Measurements from ENCODE around the gene FAM53B. TPM values are rescaled to one million over a fixed set of nuclear protein-coding genes. Genes with fewer than 3 reads are reported as not detected.

The FAM53B gene
- total and polyA plus RNA-seq, 4 experiments from 2014 or later: 7.3 to 60.7 (median 49.9) TPM

DNA sequence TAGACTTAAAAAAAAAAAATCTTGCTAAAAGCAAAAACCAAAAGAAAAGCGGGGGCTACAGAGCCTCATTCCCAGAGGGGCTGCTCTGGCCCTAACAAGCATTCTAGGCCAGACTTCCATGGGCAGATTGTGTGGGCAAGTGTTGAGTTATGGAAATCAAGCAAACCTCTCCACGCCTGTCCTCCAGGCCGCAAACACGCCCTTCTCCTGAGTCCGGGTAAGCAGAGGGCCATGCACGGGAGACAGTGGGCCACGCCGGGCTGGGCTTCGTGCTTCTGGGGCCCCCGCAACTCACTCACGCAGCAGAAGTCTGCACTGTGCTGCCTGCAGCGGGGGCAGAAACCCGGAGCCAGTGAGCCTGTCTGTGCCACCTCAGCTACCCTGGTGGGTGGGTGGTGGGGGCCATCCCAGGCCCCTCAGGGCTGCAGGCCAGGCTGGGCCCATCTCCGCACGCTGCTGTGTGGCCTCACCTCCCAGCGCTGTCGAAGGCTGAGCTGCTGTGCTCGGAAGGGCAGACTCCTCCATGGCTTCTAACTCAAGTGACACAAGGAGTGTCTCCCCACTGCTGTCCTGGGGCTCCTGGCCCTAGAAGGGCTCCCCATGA lies 125.6 kb downstream of the FAM53B start:
- H3K36me3 Mint-ChIP-seq: peaks cover 12 to 27% of the 10 kb centered on the region in 2 donors
- Histone ChIP-seq H3K27ac (ENCODE audit: low read depth, low read length) (peak overlapping the region; percentile 46), H3K9me3 (ENCODE audit: control insufficient read depth in 1 of 2, low read length in 2 of 2) (no peaks in the 10 kb centered on the region), H3K4me3 (ENCODE audit: low read length in 2 of 2) (no peak overlapping the region), H3K4me1 (ENCODE audit: insufficient read depth, low read length) (peaks cover 26% of the 10 kb centered on the region), H3K36me3 (ENCODE audit: insufficient read depth, low read length) (peaks cover 9% of the 10 kb centered on the region), H3K27me3 (ENCODE audit: insufficient read depth, low read length) (no peaks in the 10 kb centered on the region)
- ChIA-PET POLR2A (ENCODE audit: partially characterized antibody) (interaction anchor here (0.8 to 1.5 kb wide), 7 partner anchors 29 to 124 kb away, joined by 3 to 6 read pairs (median 3); no protein-coding TSS in a partner anchor), CTCF (ENCODE audit: partially characterized antibody) (interaction anchor here (1.1 to 4.2 kb wide), 2 partner anchors 78 to 122 kb away, joined by 3 to 33 read pairs; no protein-coding TSS in a partner anchor)
- H3K9me3 Mint-ChIP-seq: peaks cover 0 to 2% (median 0%) of the 10 kb centered on the region in 8 donors
- peak overlapping the region in 6 of 7 donors; percentile 75 to 89 (median 83) for H3K27ac Mint-ChIP-seq
- intact Hi-C loops (cut with micrococcal nuclease): no loop called here
- H3K27me3 Mint-ChIP-seq: no peaks in the 10 kb centered on the region
- peaks cover 18 to 54% (median 32%) of the 10 kb centered on the region in 4 donors for H3K4me1 Mint-ChIP-seq
- DNase-seq: peak in 1 of 5 donors; percentile 36
- peak overlapping the region in 3 of 8 donors; percentile 21 to 65 (median 34) for H3K4me3 Mint-ChIP-seq

DNA sequence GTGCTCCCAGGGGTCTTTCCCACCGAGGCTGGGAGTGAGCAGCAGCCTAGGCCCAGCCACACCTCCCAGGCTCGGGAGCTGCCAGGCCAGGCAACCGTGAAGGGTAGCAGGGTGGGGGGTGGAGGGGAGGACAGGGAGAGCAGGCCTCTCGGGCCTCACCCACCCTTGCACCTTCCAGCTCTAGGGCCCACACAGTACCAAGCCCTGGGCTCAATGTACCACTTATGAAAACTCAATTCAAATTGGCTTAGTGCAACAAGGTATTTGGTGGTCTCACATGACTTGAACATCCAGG lies 127.4 kb downstream of the FAM53B start:
- POLR2A ChIA-PET (ENCODE audit: partially characterized antibody): interaction anchor here (1.0 to 1.5 kb wide), 2 partner anchors 12 to 102 kb away, joined by 3 to 4 read pairs; no protein-coding TSS in a partner anchor
- Histone ChIP-seq H3K27ac (ENCODE audit: low read depth, low read length) (no peak overlapping the region), H3K36me3 (ENCODE audit: insufficient read depth, low read length) (no peaks in the 10 kb centered on the region), H3K27me3 (ENCODE audit: insufficient read depth, low read length) (no peaks in the 10 kb centered on the region), H3K4me3 (ENCODE audit: low read length in 2 of 2) (no peak overlapping the region), H3K4me1 (ENCODE audit: insufficient read depth, low read length) (peaks cover 44% of the 10 kb centered on the region), H3K9me3 (ENCODE audit: control insufficient read depth in 1 of 2, low read length in 2 of 2) (no peaks in the 10 kb centered on the region)
- no peak for DNase-seq
- intact Hi-C loops (cut with micrococcal nuclease): no loop called here
- Mint-ChIP-seq H3K4me3 (no peak overlapping the region), H3K36me3 (peaks cover 12 to 24% of the 10 kb centered on the region in 2 donors), H3K9me3 (no peaks in the 10 kb centered on the region), H3K27ac (peak overlapping the region in 2 of 7 donors; percentile 50 to 84), H3K27me3 (no peaks in the 10 kb centered on the region), H3K4me1 (peaks cover 22 to 66% (median 43%) of the 10 kb centered on the region in 4 donors)
- CTCF ChIA-PET (ENCODE audit: partially characterized antibody): interaction anchor here (0.9 to 1.7 kb wide), 3 partner anchors 10 to 129 kb away, joined by 3 to 5 read pairs (median 3); no protein-coding TSS in a partner anchor

DNA sequence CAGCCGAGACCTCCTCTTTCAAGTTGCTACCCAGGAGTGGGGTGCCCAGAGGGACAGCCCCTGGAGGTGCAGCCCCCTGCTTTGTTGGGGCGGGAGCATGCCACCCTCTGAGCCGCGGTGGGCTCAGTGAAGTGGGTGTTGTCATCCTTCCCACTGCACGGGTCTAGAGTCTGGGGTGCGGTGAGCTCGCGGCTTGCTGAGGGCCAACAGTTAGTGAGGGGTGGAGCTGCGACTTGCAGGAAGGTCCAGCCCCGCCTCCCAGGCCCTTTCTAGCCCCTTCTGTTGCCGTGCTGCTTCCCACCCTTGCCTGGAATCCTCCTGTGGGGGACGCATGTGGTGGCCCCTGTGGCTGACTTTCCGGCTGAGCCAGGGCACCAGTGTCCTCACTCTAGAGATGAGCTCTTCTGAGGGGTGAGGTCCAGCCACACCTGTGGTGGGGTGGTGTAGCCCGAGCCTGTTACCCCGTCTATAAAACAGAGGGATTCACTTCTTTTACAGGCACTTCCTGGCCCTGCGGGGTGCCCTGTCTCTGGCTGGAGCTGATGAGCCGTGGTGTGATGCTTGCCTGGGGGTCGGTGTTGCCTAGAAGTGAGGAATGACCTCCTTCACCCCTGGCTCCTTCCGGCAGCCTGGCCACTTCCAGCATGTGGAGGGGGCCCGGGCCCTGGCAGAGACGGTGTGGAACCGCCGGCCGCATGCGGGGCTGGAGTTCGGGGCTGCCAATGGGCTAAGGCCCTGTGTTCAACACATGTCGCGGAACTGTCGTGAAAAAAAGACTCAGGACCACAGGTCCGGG lies 127.9 kb downstream of the FAM53B start:
- no peak overlapping the region for H3K4me3 ChIP-seq (ENCODE audit: low read length in 2 of 2)
- no peak for DNase-seq
- intact Hi-C loops (cut with micrococcal nuclease): no loop called here
- no peaks in the 10 kb centered on the region for H3K27me3 Mint-ChIP-seq
- no peaks in the 10 kb centered on the region for H3K9me3 Mint-ChIP-seq
- peaks cover 24 to 69% (median 44%) of the 10 kb centered on the region in 4 donors for H3K4me1 Mint-ChIP-seq
- H3K27ac ChIP-seq (ENCODE audit: low read depth, low read length): no peak overlapping the region
- peak overlapping the region in 1 of 8 donors; percentile 20 for H3K4me3 Mint-ChIP-seq
- no peaks in the 10 kb centered on the region for H3K9me3 ChIP-seq (ENCODE audit: control insufficient read depth in 1 of 2, low read length in 2 of 2)
- peaks cover 49% of the 10 kb centered on the region for H3K4me1 ChIP-seq (ENCODE audit: insufficient read depth, low read length)
- H3K36me3 ChIP-seq (ENCODE audit: insufficient read depth, low read length): no peaks in the 10 kb centered on the region
- peaks cover 9 to 21% of the 10 kb centered on the region in 2 donors for H3K36me3 Mint-ChIP-seq
- H3K27ac Mint-ChIP-seq: peak overlapping the region in 5 of 7 donors; percentile 17 to 84 (median 48)
- H3K27me3 ChIP-seq (ENCODE audit: insufficient read depth, low read length): no peaks in the 10 kb centered on the region
- CTCF ChIA-PET (ENCODE audit: partially characterized antibody): interaction anchor here (1.0 to 1.7 kb wide), 4 partner anchors 63 to 132 kb away, joined by 3 to 5 read pairs (median 3); no protein-coding TSS in a partner anchor
- POLR2A ChIA-PET (ENCODE audit: partially characterized antibody): interaction anchor here (0.6 to 1.0 kb wide), 2 partner anchors 10 to 12 kb away, joined by 3 to 4 read pairs; no protein-coding TSS in a partner anchor

DNA sequence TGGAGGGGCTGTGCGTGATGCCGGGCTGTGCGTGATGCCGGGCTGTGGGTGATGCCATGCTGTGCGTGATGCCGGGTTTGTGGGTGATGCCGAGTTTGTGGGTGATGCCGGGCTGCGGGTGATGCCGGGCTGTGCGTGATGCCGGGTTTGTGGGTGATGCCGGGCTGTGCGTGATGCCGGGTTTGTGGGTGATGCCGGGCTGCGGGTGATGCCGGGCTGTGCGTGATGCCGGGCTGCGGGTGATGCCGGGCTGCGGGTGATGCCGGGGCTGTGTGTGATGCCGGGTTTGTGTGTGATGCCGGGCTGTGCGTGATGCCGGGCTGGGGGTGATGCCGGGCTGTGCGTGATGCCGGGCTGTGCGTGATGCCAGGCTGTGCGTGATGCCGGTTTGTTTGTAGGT lies 128.9 kb downstream of the FAM53B start:
- no peak for DNase-seq
- Mint-ChIP-seq H3K4me1 (peaks cover 22 to 69% (median 43%) of the 10 kb centered on the region in 4 donors), H3K4me3 (peak overlapping the region in 1 of 8 donors; percentile 46), H3K27ac (peak overlapping the region in 6 of 7 donors; percentile 30 to 77 (median 68)), H3K9me3 (no peaks in the 10 kb centered on the region), H3K27me3 (no peaks in the 10 kb centered on the region), H3K36me3 (peaks cover 9 to 19% of the 10 kb centered on the region in 2 donors)
- ChIA-PET POLR2A (ENCODE audit: partially characterized antibody) (no interaction called here), CTCF (ENCODE audit: partially characterized antibody) (interaction anchor here (1.0 to 1.7 kb wide), 4 partner anchors 11 to 133 kb away, joined by 3 to 5 read pairs (median 3); no protein-coding TSS in a partner anchor)
- peaks cover 55% of the 10 kb centered on the region for H3K4me1 ChIP-seq (ENCODE audit: insufficient read depth, low read length)
- intact Hi-C loops (cut with micrococcal nuclease): no loop called here
- H3K4me3 ChIP-seq (ENCODE audit: low read length in 2 of 2): no peak overlapping the region
- no peak overlapping the region for H3K27ac ChIP-seq (ENCODE audit: low read depth, low read length)
- H3K27me3 ChIP-seq (ENCODE audit: insufficient read depth, low read length): no peaks in the 10 kb centered on the region
- no peaks in the 10 kb centered on the region for H3K36me3 ChIP-seq (ENCODE audit: insufficient read depth, low read length)
- H3K9me3 ChIP-seq (ENCODE audit: control insufficient read depth in 1 of 2, low read length in 2 of 2): no peaks in the 10 kb centered on the region

DNA sequence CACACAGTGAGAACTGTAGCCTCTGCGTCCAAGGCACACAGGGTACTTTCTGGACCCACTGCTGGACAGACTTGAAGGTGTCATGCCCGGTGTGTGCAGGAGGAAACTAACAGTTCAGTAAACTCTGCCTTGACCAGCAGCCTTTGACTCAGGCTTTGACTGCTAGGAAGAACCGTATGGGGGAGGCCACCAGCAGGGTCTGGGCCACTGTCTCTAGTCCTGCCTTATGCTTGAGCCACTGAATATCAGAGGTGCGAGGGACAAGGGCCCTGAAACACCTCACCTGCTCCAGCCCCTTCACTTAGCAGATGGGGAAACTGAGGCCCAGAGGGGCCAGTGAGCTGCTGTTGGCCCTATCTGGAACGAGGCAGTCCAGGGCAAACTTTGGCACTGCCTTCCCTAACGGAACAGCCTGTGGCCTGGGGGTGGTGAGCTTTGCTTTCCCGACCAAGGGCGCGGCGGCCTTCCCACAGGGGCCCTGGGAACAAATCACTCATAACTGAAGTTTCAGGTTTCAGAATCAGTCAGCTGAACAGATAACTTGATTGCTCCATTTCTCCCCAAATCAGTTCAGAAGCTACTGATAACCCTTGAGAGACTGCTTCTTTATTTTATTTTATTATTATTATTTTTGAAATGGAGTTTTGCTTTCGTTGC lies 130.0 kb downstream of the FAM53B start:
- no peaks in the 10 kb centered on the region for H3K27me3 Mint-ChIP-seq
- Histone ChIP-seq H3K4me3 (ENCODE audit: low read length in 2 of 2) (no peak overlapping the region), H3K36me3 (ENCODE audit: insufficient read depth, low read length) (no peaks in the 10 kb centered on the region), H3K4me1 (ENCODE audit: insufficient read depth, low read length) (peaks cover 45% of the 10 kb centered on the region), H3K27ac (ENCODE audit: low read depth, low read length) (no peak overlapping the region), H3K27me3 (ENCODE audit: insufficient read depth, low read length) (no peaks in the 10 kb centered on the region), H3K9me3 (ENCODE audit: control insufficient read depth in 1 of 2, low read length in 2 of 2) (no peaks in the 10 kb centered on the region)
- H3K4me1 Mint-ChIP-seq: peaks cover 21 to 65% (median 41%) of the 10 kb centered on the region in 4 donors
- peaks cover 9 to 16% of the 10 kb centered on the region in 2 donors for H3K36me3 Mint-ChIP-seq
- intact Hi-C loops (cut with micrococcal nuclease): no loop called here
- POLR2A ChIA-PET (ENCODE audit: partially characterized antibody): interaction anchor here (0.6 to 1.4 kb wide), 8 partner anchors 13 to 127 kb away, joined by 3 to 4 read pairs (median 3); no protein-coding TSS in a partner anchor
- peak overlapping the region; percentile 35 to 91 (median 77) for H3K27ac Mint-ChIP-seq
- CTCF ChIA-PET (ENCODE audit: partially characterized antibody): interaction anchor here (1.2 to 4.1 kb wide), 3 partner anchors 12 to 128 kb away, joined by 3 to 30 read pairs (median 7); no protein-coding TSS in a partner anchor
- DNase-seq: no peak
- H3K9me3 Mint-ChIP-seq: peaks cover 0 to 2% (median 0%) of the 10 kb centered on the region in 8 donors
- H3K4me3 Mint-ChIP-seq: peak overlapping the region in 1 of 8 donors; percentile 40

DNA sequence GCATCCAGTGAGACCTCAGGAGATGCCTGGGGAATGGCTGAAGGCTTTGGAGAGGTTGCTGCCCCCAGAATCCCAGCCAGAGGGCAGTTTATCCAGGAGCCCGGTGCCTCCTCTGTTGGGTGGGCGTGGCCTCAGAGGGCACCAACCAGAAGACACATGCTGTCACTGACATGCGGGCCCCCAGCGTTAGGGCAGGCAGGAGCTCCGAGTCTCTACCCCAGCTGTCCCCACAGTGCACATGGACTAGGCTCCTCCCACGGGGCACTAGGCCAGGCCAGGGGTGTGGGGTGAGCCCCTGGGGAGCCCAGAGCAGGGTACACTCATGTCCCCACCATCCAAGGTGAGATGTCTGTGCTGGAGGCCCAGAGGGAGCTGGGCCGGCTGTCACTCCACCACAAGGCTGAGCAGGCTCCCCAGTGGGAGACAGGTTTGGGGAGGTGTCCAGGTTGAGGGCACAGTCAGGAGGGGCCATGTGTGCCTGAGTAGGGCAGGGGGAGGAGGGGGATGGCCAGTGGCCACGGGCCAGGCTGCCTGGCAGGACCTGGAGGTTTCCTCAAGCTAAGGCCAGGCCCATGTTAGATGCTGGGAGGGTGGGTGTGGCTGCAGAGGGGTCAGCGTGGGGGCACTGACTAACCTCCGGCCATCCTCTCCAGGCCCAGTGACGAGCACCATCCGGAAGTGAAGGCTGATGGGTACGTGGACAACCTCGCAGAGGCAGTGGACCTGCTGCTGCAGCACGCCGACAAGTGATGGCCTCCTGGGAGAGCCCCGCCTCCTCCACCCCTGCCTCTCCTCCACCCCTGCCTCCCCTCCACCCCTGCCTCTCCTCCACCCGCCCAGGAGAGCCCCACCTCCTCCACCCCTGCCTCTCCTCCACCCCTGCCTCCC lies 131.3 kb downstream of the FAM53B start:
- no peaks in the 10 kb centered on the region for H3K27me3 Mint-ChIP-seq
- peak in 4 of 5 donors; percentile 21 to 57 (median 28) for DNase-seq
- Histone ChIP-seq H3K27me3 (ENCODE audit: insufficient read depth, low read length) (no peaks in the 10 kb centered on the region), H3K9me3 (ENCODE audit: control insufficient read depth in 1 of 2, low read length in 2 of 2) (no peaks in the 10 kb centered on the region), H3K4me1 (ENCODE audit: insufficient read depth, low read length) (peaks cover 36% of the 10 kb centered on the region), H3K36me3 (ENCODE audit: insufficient read depth, low read length) (no peaks in the 10 kb centered on the region), H3K27ac (ENCODE audit: low read depth, low read length) (peak overlapping the region; percentile 37), H3K4me3 (ENCODE audit: low read length in 2 of 2) (no peak overlapping the region)
- peak overlapping the region; percentile 77 to 92 (median 88) for H3K27ac Mint-ChIP-seq
- CTCF ChIA-PET (ENCODE audit: partially characterized antibody): interaction anchor here (1.1 to 4.1 kb wide), 3 partner anchors 106 to 132 kb away, joined by 4 to 30 read pairs (median 7); no protein-coding TSS in a partner anchor
- intact Hi-C loops (cut with micrococcal nuclease): no loop called here
- H3K36me3 Mint-ChIP-seq: peaks cover 8 to 9% of the 10 kb centered on the region in 2 donors
- POLR2A ChIA-PET (ENCODE audit: partially characterized antibody): interaction anchor here (1.1 to 2.8 kb wide), 11 partner anchors 8 to 128 kb away, joined by 3 to 16 read pairs (median 7); no protein-coding TSS in a partner anchor
- peaks cover 0 to 2% (median 0%) of the 10 kb centered on the region in 8 donors for H3K9me3 Mint-ChIP-seq
- H3K4me3 Mint-ChIP-seq: peak overlapping the region in 5 of 8 donors; percentile 59 to 80 (median 75)
- H3K4me1 Mint-ChIP-seq: peaks cover 19 to 55% (median 34%) of the 10 kb centered on the region in 4 donors

Measured in CD4-positive, alpha-beta memory T cell (primary cell).